ES-I3 (cell line): Measurements from ENCODE around the gene HDX.

Source experiments
- H3K36me3 ChIP-seq: 2 replicates; pipeline ENCODE4 v1.6.1; 2013; ENCODE audit warnings: mild to moderate bottlenecking, low read length, control low read depth, moderate library complexity; ENCODE audit not compliant: insufficient read depth
- H3K4me1 ChIP-seq: 2 replicates; pipeline ENCODE4 v1.6.1; 2013; ENCODE audit warnings: mild to moderate bottlenecking, control low read depth, low read length; ENCODE audit not compliant: insufficient read depth
- H3K9ac ChIP-seq: 2 replicates; pipeline ENCODE4 v1.6.1; 2013; ENCODE audit warnings: low read depth, mild to moderate bottlenecking, low read length, moderate library complexity
- H3K9me3 ChIP-seq: 2 replicates; pipeline ENCODE4 v1.6.1; 2013; ENCODE audit warnings: mild to moderate bottlenecking, low read length, moderate library complexity; ENCODE audit not compliant: control insufficient read depth, insufficient read depth

The HDX gene

GRCh38 chrX:84415140-84415539 is 87.1 kb downstream of the HDX start:
- H3K9me3 ChIP-seq = no peaks in the 10 kb centered on the region
- H3K36me3 ChIP-seq = no peaks in the 10 kb centered on the region; the same call in 1 of the 2 replicates
- no peaks in the 10 kb centered on the region for H3K4me1 ChIP-seq
- H3K9ac ChIP-seq = no peak overlapping the region

- no peak overlapping the region for H3K9ac ChIP-seq
- H3K36me3 ChIP-seq = no peaks in the 10 kb centered on the region
- no peaks in the 10 kb centered on the region for H3K4me1 ChIP-seq
- no peaks in the 10 kb centered on the region for H3K9me3 ChIP-seq
Measured at GRCh38 chrX:84363663-84364062, 138.6 kb downstream of the HDX start.

- no peaks in the 10 kb centered on the region for H3K36me3 ChIP-seq
- no peak overlapping the region for H3K9ac ChIP-seq
- no peaks in the 10 kb centered on the region for H3K4me1 ChIP-seq
- H3K9me3 ChIP-seq = no peaks in the 10 kb centered on the region
Measured at GRCh38 chrX:84363051-84363450, 139.2 kb downstream of the HDX start.

- Histone ChIP-seq H3K9ac (no peak overlapping the region), H3K36me3 (no peaks in the 10 kb centered on the region), H3K4me1 (no peaks in the 10 kb centered on the region), H3K9me3 (no peaks in the 10 kb centered on the region)
Measured at GRCh38 chrX:84362184-84362838, 139.9 kb downstream of the HDX start.

- Histone ChIP-seq H3K4me1 (no peaks in the 10 kb centered on the region), H3K9ac (no peak overlapping the region), H3K9me3 (no peaks in the 10 kb centered on the region), H3K36me3 (no peaks in the 10 kb centered on the region)
Measured at GRCh38 chrX:84358271-84358670, 144.0 kb downstream of the HDX start.

GRCh38 chrX:84357296-84357695 is 145.0 kb downstream of the HDX start:
- H3K36me3 ChIP-seq = no peaks in the 10 kb centered on the region
- no peak overlapping the region for H3K9ac ChIP-seq
- H3K4me1 ChIP-seq = no peaks in the 10 kb centered on the region
- H3K9me3 ChIP-seq = no peaks in the 10 kb centered on the region

- no peaks in the 10 kb centered on the region for H3K36me3 ChIP-seq
- no peaks in the 10 kb centered on the region for H3K9me3 ChIP-seq
- no peak overlapping the region for H3K9ac ChIP-seq
- H3K4me1 ChIP-seq = no peaks in the 10 kb centered on the region; the same call in 1 of the 2 replicates
Measured at GRCh38 chrX:84340968-84341367, 161.3 kb downstream of the HDX start.

- H3K36me3 ChIP-seq = no peaks in the 10 kb centered on the region
- no peaks in the 10 kb centered on the region for H3K9me3 ChIP-seq
- H3K9ac ChIP-seq = no peak overlapping the region
- peaks cover 8% of the 10 kb centered on the region; the same call in 1 of the 2 replicates for H3K4me1 ChIP-seq
Measured at GRCh38 chrX:84339507-84340364, 162.5 kb downstream of the HDX start.

- Histone ChIP-seq H3K9me3 (no peaks in the 10 kb centered on the region), H3K9ac (no peak overlapping the region), H3K36me3 (no peaks in the 10 kb centered on the region), H3K4me1 (peaks cover 15% of the 10 kb centered on the region; the same call in 1 of the 2 replicates)
Measured at GRCh38 chrX:84336646-84337045, 165.6 kb downstream of the HDX start.

GRCh38 chrX:84335121-84335520 is 167.1 kb downstream of the HDX start:
- Histone ChIP-seq H3K9ac (no peak overlapping the region), H3K4me1 (peaks cover 15% of the 10 kb centered on the region; the same call in 1 of the 2 replicates), H3K9me3 (no peaks in the 10 kb centered on the region), H3K36me3 (no peaks in the 10 kb centered on the region)

- no peak overlapping the region for H3K9ac ChIP-seq
- H3K36me3 ChIP-seq = no peaks in the 10 kb centered on the region
- H3K4me1 ChIP-seq = peaks cover 4% of the 10 kb centered on the region; the same call in 1 of the 2 replicates
- no peaks in the 10 kb centered on the region for H3K9me3 ChIP-seq
Measured at GRCh38 chrX:84322083-84322827, 180.0 kb downstream of the HDX start.

- Histone ChIP-seq H3K36me3 (no peaks in the 10 kb centered on the region), H3K4me1 (peaks cover 4% of the 10 kb centered on the region; the same call in 1 of the 2 replicates), H3K9ac (no peak overlapping the region), H3K9me3 (no peaks in the 10 kb centered on the region)
Measured at GRCh38 chrX:84320614-84321013, 181.6 kb downstream of the HDX start.

- no peak overlapping the region for H3K9ac ChIP-seq
- no peaks in the 10 kb centered on the region; the same call in 1 of the 2 replicates for H3K9me3 ChIP-seq
- peaks cover 4% of the 10 kb centered on the region; the same call in 1 of the 2 replicates for H3K4me1 ChIP-seq
- no peaks in the 10 kb centered on the region for H3K36me3 ChIP-seq
Measured at GRCh38 chrX:84320023-84320422, 182.2 kb downstream of the HDX start.

- no peaks in the 10 kb centered on the region for H3K36me3 ChIP-seq
- peaks cover 4% of the 10 kb centered on the region; the same call in 1 of the 2 replicates for H3K4me1 ChIP-seq
- no peak overlapping the region for H3K9ac ChIP-seq
- H3K9me3 ChIP-seq = no peaks in the 10 kb centered on the region; the same call in 1 of the 2 replicates
Measured at GRCh38 chrX:84318661-84319060, 183.6 kb downstream of the HDX start.
